CD4-positive, alpha-beta T cell treated with Interleukin-17A for 1 hour (primary cell): Measurements from ENCODE around the gene ZNF710.
"Not testable (repeated sequence)": the region's sequence is repeated elsewhere in the genome, so short reads cannot be mapped to it uniquely, and the experiment has no call there.

Experiments
- DNase-seq: peaks from one replicate; pipeline ENCODE4 v3.0.0-alpha.2; 2020

The ZNF710 gene

DNA sequence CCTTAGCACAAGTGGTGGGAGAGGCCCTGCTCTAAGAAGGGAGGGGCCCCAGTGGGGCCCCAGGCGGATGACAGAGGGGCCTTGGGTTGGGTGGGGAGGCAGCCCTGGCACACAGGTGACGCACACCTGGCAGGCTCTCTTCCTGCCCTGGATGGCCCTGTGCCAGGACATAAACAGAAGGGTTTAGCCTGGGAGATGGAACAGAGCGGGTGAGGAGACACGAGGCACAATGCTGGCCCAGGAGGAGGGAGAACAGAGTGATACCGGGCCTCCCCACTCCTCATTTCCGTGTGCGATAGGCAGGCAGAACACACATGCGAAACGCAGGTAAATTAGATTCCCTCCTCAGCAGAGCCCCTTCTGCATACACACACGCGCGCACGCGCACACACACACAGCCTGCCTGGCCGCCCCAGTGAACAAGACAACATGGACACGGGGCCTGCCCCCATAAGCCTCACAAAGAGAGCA is 61.4 kb downstream of the ZNF710 start:
- DNase-seq: peak; percentile 42

DNA sequence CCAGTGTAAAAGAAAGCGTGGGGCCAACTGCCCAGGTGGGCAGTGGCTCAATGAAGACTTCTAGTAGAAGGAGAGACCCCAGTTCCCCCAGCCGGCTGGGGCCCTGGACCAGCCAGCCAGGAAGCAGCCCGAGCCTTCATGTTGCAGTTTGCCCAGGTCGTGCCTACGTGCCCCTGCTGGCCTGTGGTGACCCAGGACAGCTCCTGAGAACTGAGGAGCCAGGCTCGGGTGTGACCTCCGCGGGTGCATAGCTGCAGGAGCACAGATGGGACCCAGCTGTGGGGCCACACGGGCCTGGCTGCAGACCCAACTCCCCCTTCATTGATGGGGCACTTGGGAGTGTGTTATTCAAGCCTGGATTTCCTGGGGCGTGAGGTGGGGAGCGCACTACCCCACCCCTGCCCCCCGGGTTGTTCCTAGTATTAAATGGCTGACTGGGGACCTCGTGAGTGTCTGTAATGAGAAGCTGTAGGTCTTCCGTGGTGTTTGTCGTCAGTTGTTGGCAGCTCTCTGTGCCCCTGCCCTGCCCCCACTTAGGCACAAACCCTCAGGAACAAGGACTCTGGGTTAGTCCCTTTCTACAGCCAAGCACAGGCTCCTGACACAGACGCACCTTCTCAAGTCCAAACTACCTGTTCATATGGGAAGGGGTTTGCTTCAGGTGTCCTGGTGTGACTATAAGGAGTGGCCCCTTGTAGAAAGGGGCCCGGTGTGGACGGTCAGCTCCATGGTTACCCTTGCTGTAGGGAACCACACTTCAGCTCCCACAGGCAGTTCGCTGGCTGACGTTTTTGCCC is 62.0 kb downstream of the ZNF710 start:
- no peak for DNase-seq

DNA sequence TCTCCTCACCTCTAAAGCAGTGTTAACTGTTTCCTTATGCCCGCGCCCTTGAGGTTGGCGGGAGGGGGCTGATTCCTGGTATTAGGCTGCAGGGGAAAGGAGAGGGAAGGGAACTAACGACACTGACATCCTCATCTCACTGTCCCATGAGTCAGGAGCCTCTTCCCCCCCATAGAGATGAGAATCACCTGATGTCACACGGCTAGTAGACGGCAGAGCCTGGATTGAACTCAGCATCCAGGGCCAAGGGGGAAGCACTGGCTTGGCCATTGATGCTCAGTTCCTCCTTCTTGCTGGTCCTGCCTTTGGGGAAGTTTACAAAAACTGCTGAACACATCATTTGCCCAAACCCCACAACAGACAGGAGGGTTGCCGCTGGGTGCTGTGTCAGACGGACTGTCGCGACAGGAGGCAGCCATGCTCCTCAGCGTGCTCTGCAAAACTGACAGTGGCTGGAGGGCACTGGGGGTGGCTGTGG is 62.7 kb downstream of the ZNF710 start:
- DNase-seq: peak; percentile 42

DNA sequence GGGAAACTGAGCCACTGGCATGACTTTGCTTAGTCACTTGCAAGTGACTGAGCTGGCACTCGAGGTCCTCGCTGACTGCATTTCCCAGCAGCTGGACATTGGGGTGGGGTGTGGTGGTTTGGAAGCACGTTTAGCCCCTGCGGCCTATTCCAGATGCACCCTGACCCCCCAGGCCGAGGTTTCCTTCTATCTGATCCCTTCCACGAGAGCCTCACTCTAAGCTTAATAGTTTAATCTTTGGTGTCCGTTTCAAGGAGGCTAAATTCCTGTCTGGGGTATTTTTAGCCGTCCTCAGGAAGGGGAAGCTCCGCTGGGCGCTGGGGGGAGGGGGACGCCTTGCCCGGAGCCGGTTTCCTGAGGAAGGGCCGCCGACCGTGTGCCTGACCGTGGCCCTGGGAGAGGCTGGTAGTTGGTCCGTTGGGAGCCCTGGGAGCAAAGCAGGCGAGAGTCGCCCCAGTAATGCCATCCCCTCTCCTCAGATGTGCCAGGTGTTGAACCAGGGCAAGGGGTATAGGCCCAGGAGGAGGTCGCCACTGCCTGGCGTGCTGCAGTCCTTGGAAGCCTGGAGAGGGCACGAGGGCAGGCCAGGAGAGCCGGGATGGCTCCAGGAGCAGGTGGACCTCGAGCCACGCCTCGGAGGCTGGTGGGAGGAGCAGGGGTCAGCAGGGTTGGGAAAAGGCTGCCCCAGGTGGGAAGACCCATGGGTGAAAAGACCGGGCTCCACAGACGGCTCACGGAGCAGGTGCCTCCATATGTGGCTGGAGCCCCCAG is 64.0 kb downstream of the ZNF710 start:
- DNase-seq: no peak

DNA sequence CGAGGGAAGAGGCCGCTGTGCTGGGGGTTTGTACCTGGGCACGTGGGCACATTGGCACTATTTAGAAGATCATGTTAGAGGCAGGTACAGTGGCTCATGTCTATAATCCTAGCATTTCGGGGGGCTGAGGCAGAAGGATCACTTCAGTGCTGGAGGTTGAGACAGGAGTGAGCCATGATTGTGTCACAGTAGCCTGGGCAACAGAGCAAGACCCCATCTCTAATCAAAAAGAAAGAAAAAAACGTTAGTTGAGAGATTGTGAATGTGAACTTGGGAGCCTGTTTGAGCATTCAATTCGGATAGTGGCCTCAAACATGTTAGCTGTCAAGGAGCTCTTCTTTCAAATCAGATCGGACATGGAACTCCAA is 64.5 kb downstream of the ZNF710 start:
- DNase-seq: no peak

- no peak for DNase-seq
Observed at GRCh38 chr15:90067181-90067952, 66.2 kb downstream of the ZNF710 start.

GRCh38 chr15:90067953-90068606 is 67.0 kb downstream of the ZNF710 start:
- DNase-seq: no peak

DNA sequence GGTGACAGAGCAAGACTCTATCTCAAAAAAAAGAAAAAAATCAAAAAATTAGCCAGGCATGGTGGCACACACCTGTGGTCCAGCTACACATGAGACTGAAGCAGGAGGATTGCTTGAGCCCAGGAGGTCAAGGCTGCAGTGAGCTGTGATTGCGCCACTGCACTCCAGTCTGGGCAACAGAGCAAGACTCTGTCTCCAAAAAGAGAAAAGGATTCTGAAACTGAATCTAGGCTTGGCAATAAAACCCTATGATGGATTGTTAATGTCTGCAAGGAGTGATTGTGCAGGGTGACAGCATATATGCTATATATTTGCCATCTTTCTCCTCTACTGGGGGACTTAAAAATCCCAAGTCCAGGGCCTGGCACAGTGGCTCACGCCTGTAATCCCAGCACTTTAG is 69.5 kb downstream of the ZNF710 start:
- DNase-seq: not testable (repeated sequence)

- peak; percentile 84 for DNase-seq
Observed at GRCh38 chr15:90071220-90071807, 70.2 kb downstream of the ZNF710 start.

- DNase-seq: no peak
Observed at GRCh38 chr15:90072978-90073640, 72.0 kb downstream of the ZNF710 start.

DNA sequence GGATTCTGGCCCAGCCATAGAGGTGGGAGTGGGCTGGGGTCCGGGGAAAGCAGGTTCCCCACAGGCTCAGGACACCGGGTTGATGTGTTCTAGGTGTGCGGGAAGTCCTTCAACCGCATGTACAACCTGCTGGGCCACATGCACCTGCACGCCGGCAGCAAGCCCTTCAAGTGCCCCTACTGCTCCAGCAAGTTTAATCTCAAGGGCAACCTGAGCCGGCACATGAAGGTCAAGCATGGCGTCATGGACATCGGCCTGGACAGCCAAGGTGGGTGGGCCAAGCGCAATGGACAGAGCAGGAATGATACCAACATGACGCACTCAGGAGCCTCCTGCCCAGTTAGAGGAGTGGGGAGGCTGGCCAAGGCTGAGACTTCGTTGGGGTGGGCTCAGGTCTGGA is 72.9 kb downstream of the ZNF710 start:
- no peak for DNase-seq

DNA sequence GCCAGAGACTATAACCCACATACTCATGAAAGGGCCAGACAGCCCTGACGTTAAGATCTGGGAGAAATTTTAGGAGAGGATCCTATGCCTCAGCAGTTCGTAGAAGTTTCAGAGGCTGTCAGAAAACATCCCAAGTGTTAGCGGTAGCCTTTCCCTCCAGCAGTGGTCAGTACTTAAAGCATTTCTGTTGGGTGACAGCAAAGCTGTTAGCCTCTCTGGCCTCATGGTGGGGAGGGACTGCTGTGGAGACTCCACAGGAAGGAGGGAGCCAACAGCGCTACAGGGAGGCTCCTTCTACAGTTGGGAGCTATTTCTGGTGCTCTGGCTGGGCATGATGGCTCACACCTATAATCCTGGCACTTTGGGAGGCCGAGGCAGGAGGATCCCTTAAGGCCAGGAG is 73.8 kb downstream of the ZNF710 start:
- no peak for DNase-seq

- DNase-seq: no peak
Observed at GRCh38 chr15:90075420-90076289, 74.5 kb downstream of the ZNF710 start.

GRCh38 chr15:90076716-90077115 is 75.6 kb downstream of the ZNF710 start:
- DNase-seq: no peak

GRCh38 chr15:90078965-90079364 is 77.8 kb downstream of the ZNF710 start:
- no peak for DNase-seq

- no peak for DNase-seq
Observed at GRCh38 chr15:90079619-90080457, 78.7 kb downstream of the ZNF710 start.

DNA sequence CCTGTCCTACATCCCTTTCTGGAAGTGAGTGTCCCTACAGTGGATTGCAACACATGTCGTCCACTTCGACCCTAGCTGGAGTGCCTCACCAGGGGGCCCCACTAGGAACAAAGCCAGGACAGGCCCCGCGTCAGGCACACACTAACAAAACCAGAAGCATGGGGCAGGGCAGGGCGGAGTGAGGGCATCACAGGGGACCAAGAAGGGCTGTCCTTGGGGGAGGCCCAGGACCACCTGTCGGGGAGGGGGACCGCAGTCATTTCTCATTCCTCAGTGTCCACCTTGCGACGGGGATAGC is 79.3 kb downstream of the ZNF710 start:
- DNase-seq: no peak

DNA sequence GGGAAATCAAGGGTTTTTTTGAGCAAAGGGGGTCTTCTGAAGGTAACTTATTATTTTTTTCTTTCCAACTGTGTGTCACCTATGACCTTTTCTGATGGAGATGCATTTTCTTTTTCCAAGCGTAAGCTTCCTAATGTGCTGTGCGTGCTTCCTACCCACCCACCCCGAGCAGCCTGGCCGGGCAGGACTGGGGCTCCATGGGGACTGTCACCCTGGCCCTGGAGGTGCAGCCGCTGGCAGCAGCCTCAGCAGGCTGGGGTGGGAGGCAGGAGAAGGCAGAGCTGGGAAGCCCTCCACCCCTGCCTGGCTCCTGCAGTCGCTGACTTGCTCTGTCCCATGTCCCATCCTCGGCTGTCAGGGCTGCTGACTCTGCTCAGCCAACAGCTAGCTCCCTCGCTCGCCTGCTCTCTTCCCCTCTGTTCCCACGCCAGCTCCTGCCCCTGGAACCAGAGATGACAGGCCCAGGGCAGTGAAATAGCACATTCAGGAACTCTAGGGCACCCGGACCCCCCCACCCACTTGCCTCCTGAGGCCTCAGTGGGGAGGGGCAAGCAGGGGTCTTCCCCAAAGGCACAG is 79.8 kb downstream of the ZNF710 start:
- DNase-seq: no peak

GRCh38 chr15:90082140-90082715 is 81.1 kb downstream of the ZNF710 start:
- DNase-seq: no peak
